HG03060 (cell line): ENCODE data around the gene XG.

Source experiments
- ATAC-seq: cut with Tn5 transposase; IDR thresholded peaks from one replicate; pipeline ENCODE4 v1.9.1; 2021; ENCODE audit warnings: low read depth, moderate number of reproducible peaks; ENCODE audit not compliant: unreplicated experiment

The XG gene

GRCh38 chrX:2862404-2862803, 110.6 kb downstream of the XG start:
- no peak for ATAC-seq

GRCh38 chrX:2863646-2864045, 111.8 kb downstream of the XG start:
- no peak for ATAC-seq
